Epithelial cell of proximal tubule (primary cell): ENCODE data around the gene SLC6A19. TPM values are rescaled to one million over a fixed set of nuclear protein-coding genes. Genes with fewer than 3 reads are reported as not detected.

Experiments
- DNase-seq: peaks from one replicate; pipeline ENCODE4 v3.0.0-alpha.2; 2011; ENCODE audit warnings: low read depth
- H3K4me3 ChIP-seq: 2 replicates; pipeline ENCODE4 v1.5.1; 2011; ENCODE audit warnings: low read depth, mild to moderate bottlenecking, low read length
- CTCF ChIP-seq: conservative IDR thresholded peaks from 2 replicates; pipeline ENCODE4 v1.5.1; 2012; ENCODE audit warnings: low read depth, mild to moderate bottlenecking, low read length
- total RNA-seq: library from RNA; depleted of rRNA; stranded (reverse); fragments of >200 nt; gene quantifications from 2 replicates; pipeline ENCODE4 v1.2.3, GENCODE V29; 2015

The SLC6A19 gene
- total RNA-seq, 1 donor from 2014 or later, result not detected

- no peak overlapping the region for H3K4me3 ChIP-seq
- no peak for DNase-seq
- no peak for TF ChIP-seq CTCF
Observed at GRCh38 chr5:1207555-1207954, 6.2 kb downstream of the SLC6A19 start.

GRCh38 chr5:1208221-1208742 is 6.9 kb downstream of the SLC6A19 start:
- no peak for DNase-seq
- no peak overlapping the region for H3K4me3 ChIP-seq
- TF ChIP-seq CTCF, result no peak

GRCh38 chr5:1208743-1209488 is 7.5 kb downstream of the SLC6A19 start:
- peak; percentile 65 for TF ChIP-seq CTCF
- H3K4me3 ChIP-seq, result no peak overlapping the region
- no peak for DNase-seq

- H3K4me3 ChIP-seq, result no peak overlapping the region
- DNase-seq, result no peak
- no peak for TF ChIP-seq CTCF
Observed at GRCh38 chr5:1209489-1209852, 8.1 kb downstream of the SLC6A19 start.

GRCh38 chr5:1209896-1210776 is 8.7 kb downstream of the SLC6A19 start:
- no peak for TF ChIP-seq CTCF
- DNase-seq, result no peak
- no peak overlapping the region for H3K4me3 ChIP-seq

GRCh38 chr5:1210832-1211251 is 9.4 kb downstream of the SLC6A19 start:
- TF ChIP-seq CTCF, result no peak
- no peak for DNase-seq
- H3K4me3 ChIP-seq, result no peak overlapping the region
